Panc1 (cell line): ENCODE measurements around the gene SYT2. TPM values are rescaled to one million over a fixed set of nuclear protein-coding genes. Genes with fewer than 3 reads are reported as not detected.

Source experiments
- ATAC-seq: fragments of 200-7000 bp; cut with Tn5 transposase; 2 replicates; pipeline ENCODE4 v1.9.1; 2020; ENCODE audit warnings: mild to moderate bottlenecking, moderate library complexity
- BruUV-seq: library from RNA; stranded (reverse); fragments of 400-500 nt; replicated peaks from 2 replicates; lab custom pipeline; 2021; lab: Mats Ljungman, UMichigan
- CTCF ChIA-PET: fragments of 300-600 bp; sonication (Branson Sonifier 250); formaldehyde crosslinking; loops from one replicate; lab custom pipeline; 2022; ENCODE audit warnings: antibody characterized with exemption; lab: Charles Lee
- POLR2A ChIA-PET: fragments of 300-600 bp; sonication (Branson Sonifier 250); formaldehyde crosslinking; loops from one replicate; lab custom pipeline; 2022; ENCODE audit warnings: antibody characterized with exemption; lab: Charles Lee
- DNase-seq: peaks from one replicate; pipeline ENCODE4 v3.0.0-alpha.2; 2010; ENCODE audit warnings: low read depth, low spot score
- H3K27ac ChIP-seq: 2 replicates; pipeline ENCODE4 v1.5.1; 2011; ENCODE audit warnings: mild to moderate bottlenecking, low read length, inconsistent platforms
- H3K27me3 ChIP-seq: fragments of 200-500 bp; sonication (Bioruptor generic); 2 replicates; pipeline ENCODE4 v1.6.0; 2014; ENCODE audit warnings: low read length, inconsistent platforms; ENCODE audit not compliant: control insufficient read depth, insufficient read depth
- H3K36me3 ChIP-seq: fragments of 200-500 bp; sonication (Bioruptor generic); 2 replicates; pipeline ENCODE4 v1.5.1; 2014; ENCODE audit warnings: inconsistent platforms, mild to moderate bottlenecking, low read length, moderate library complexity; ENCODE audit not compliant: control insufficient read depth, insufficient read depth
- H3K4me1 ChIP-seq: 2 replicates; pipeline ENCODE4 v1.5.1; 2011; ENCODE audit warnings: inconsistent platforms, mild to moderate bottlenecking, low read length, moderate library complexity; ENCODE audit not compliant: control insufficient read depth, insufficient read depth
- H3K4me3 ChIP-seq, 2 experiments: 2 replicates each; pipeline ENCODE4 v1.5.1; 2011 to 2012; ENCODE audit warnings: low read depth in 2 of 2, low read length in 2 of 2, mild to moderate bottlenecking in 2 of 2, inconsistent platforms in 1 of 2, moderate library complexity in 1 of 2
- H3K9me3 ChIP-seq: fragments of 200-500 bp; sonication (Bioruptor generic); 2 replicates; pipeline ENCODE4 v1.5.1; 2014; ENCODE audit warnings: low read depth, mild to moderate bottlenecking, inconsistent platforms, low read length, moderate library complexity; ENCODE audit not compliant: control insufficient read depth, insufficient read depth
- CTCF ChIP-seq: fragments of 450-650 bp; IDR thresholded peaks from 2 replicates; pipeline ENCODE4 v1.5.1; 2017; ENCODE audit warnings: mild to moderate bottlenecking
- POLR2AphosphoS5 ChIP-seq: IDR thresholded peaks from 2 replicates; pipeline ENCODE4 v1.6.1; 2012; ENCODE audit warnings: mild to moderate bottlenecking, low read depth, low read length, moderate library complexity
- REST ChIP-seq, 2 experiments: IDR thresholded peaks; 2 replicates each; pipeline ENCODE4 v1.6.1; 2011 to 2012; ENCODE audit warnings: low read depth in 2 of 2, control low read depth in 1 of 2, low read length in 1 of 2, mild to moderate bottlenecking in 1 of 2, moderate library complexity in 1 of 2; ENCODE audit not compliant: insufficient read depth in 1 of 2
- SIN3A ChIP-seq: IDR thresholded peaks from 2 replicates; pipeline ENCODE4 v1.6.1; 2012; ENCODE audit warnings: low read depth, mild to moderate bottlenecking, low read length, moderate library complexity, borderline replicate concordance; ENCODE audit not compliant: insufficient read depth
- TCF7L2 ChIP-seq: IDR thresholded peaks from 2 replicates; pipeline ENCODE4 v1.6.1; 2011; ENCODE audit warnings: mild to moderate bottlenecking, low read depth, low read length, inconsistent platforms
- in situ Hi-C: cut with HindIII; loops from 2 replicates; pipeline ENCODE4 v1.10.0; 2016; ENCODE audit warnings: low sequenced_read_pairs, low pct_unique_long_range_greater_than_20kb
- intact Hi-C: fragments of 100-400 bp; cut with micrococcal nuclease; formaldehyde crosslinking; loops from one replicate; pipeline ENCODE4 v1.10.0; 2022; ENCODE audit not compliant: unreplicated experiment
- total RNA-seq: library from RNA; stranded (reverse); gene quantifications from one replicate; pipeline ENCODE4 v1.2.1, GENCODE V29; 2021; ENCODE audit not compliant: unreplicated experiment

Gene SYT2
- total RNA-seq, 1 experiment from 2014 or later, result 0.03 TPM

DNA sequence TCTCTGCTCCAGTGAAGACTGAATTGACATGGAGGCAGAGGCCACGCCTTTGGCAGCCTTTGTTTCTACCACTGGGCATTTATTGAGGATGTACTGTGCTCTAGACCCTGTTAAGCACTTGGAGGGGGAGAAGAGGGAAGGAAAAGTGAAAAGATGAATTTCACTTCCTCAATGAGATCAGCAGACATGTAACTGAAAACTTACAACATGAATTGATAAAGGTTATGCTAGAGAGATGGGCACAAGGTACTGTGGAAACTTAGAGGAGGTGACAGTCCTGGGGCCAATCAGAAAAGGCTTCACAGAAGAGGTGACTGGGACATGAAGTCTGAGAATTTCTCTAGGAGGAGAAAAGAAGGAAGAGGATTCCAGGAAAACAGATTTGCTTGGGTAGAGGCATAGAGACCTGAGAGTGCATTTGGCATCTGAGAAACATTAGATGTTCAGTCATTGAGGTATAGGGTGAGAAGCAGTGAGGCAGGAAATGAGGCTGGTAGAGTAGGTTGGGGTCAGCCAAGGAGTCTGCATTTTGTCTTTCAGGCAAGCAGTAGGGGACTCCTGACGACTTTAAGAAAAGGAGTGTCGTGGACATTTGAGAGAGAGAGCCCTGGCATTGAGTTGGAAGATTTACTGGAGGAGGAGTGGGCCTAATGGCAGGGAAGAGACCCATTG lies 113.0 kb downstream of the SYT2 start:
- no peak for ATAC-seq
- no peak overlapping the region for H3K27ac ChIP-seq
- POLR2A ChIA-PET, result no interaction called here
- H3K36me3 ChIP-seq, result no peaks in the 10 kb centered on the region
- CTCF ChIA-PET, result no interaction called here
- DNase-seq, result no peak
- H3K9me3 ChIP-seq, result no peaks in the 10 kb centered on the region
- H3K4me1 ChIP-seq, result no peaks in the 10 kb centered on the region
- H3K4me3 ChIP-seq, result no peak overlapping the region
- in situ Hi-C loops, result no loop called here
- intact Hi-C loops, result no loop called here
- no peak for TF ChIP-seq SIN3A
- TF ChIP-seq REST (IDR thresholded peaks at IDR 0.05; ENCODE audit: insufficient read depth in 1 of 2, low read depth in 2 of 2, low read length in 1 of 2), result no peak
- TF ChIP-seq POLR2AphosphoS5, result no peak
- TF ChIP-seq CTCF, result no peak
- no peak for TF ChIP-seq TCF7L2
- BruUV-seq, result no TSS peak
- no peaks in the 10 kb centered on the region for H3K27me3 ChIP-seq

GRCh38 chr1:202596638-202597037 lies 113.6 kb downstream of the SYT2 start:
- no peak for TF ChIP-seq SIN3A
- TF ChIP-seq REST (IDR thresholded peaks at IDR 0.05; ENCODE audit: insufficient read depth in 1 of 2, low read depth in 2 of 2, low read length in 1 of 2), result no peak
- TF ChIP-seq CTCF, result no peak
- no peak for TF ChIP-seq POLR2AphosphoS5
- no peak for TF ChIP-seq TCF7L2
- Histone ChIP-seq H3K27me3 (no peaks in the 10 kb centered on the region), H3K4me1 (no peaks in the 10 kb centered on the region), H3K9me3 (no peaks in the 10 kb centered on the region), H3K4me3 (no peak overlapping the region), H3K27ac (no peak overlapping the region), H3K36me3 (no peaks in the 10 kb centered on the region)
- POLR2A ChIA-PET, result no interaction called here
- ATAC-seq, result no peak
- no TSS peak for BruUV-seq
- CTCF ChIA-PET, result no interaction called here
- in situ Hi-C loops (no loop called here), intact Hi-C loops (no loop called here)
- DNase-seq, result no peak
